Lung (tissue), 12 donors: ENCODE results near the gene MRNIP. TPM values are rescaled to one million over a fixed set of nuclear protein-coding genes. Genes with fewer than 3 reads are reported as not detected.

Experiments
- ATAC-seq: fragments of 200-7000 bp; cut with Tn5 transposase; one replicate; pipeline ENCODE4 v1.9.1; 2020; ENCODE audit warnings: moderate number of reproducible peaks; ENCODE audit not compliant: insufficient read depth, low FRiP score
- DNase-seq, 3 donors: peaks; one replicate each; pipeline ENCODE4 v3.0.0-alpha.2; 2013 to 2017
- H3K27ac ChIP-seq, 2 donors: one replicate each; pipeline ENCODE4 v1.5.1; 2013; ENCODE audit warnings: mild to moderate bottlenecking in 2 of 2, moderate library complexity in 2 of 2, control low read depth in 1 of 2, inconsistent platforms in 1 of 2, low read depth in 1 of 2, low read length in 1 of 2
- H3K27me3 ChIP-seq, 3 donors: one replicate each; pipeline ENCODE4 v1.5.1; 2013; ENCODE audit warnings: low read length in 2 of 3; ENCODE audit not compliant: control insufficient read depth in 3 of 3, insufficient read depth in 3 of 3
- H3K36me3 ChIP-seq, 4 donors: one replicate each; pipeline ENCODE4 v1.5.1; 2013; ENCODE audit warnings: low read length in 4 of 4, mild to moderate bottlenecking in 1 of 4, moderate library complexity in 1 of 4; ENCODE audit not compliant: control insufficient read depth in 4 of 4, insufficient read depth in 4 of 4
- H3K4me1 ChIP-seq, 5 donors: one replicate each; pipeline ENCODE4 v1.5.1; 2013; ENCODE audit warnings: low read length in 5 of 5, mild to moderate bottlenecking in 2 of 5, moderate library complexity in 1 of 5; ENCODE audit not compliant: control insufficient read depth in 5 of 5, insufficient read depth in 5 of 5
- H3K4me3 ChIP-seq: one replicate; pipeline ENCODE4 v1.5.1; 2013; ENCODE audit warnings: mild to moderate bottlenecking, control low read depth, moderate library complexity
- H3K9ac ChIP-seq, 2 donors: one replicate each; pipeline ENCODE4 v1.5.1; 2013; ENCODE audit warnings: low read length in 2 of 2, control low read depth in 1 of 2; ENCODE audit not compliant: insufficient read depth in 1 of 2
- H3K9me3 ChIP-seq, 4 donors: one replicate each; pipeline ENCODE4 v1.5.1; 2013; ENCODE audit warnings: low read length in 3 of 4, mild to moderate bottlenecking in 1 of 4, moderate library complexity in 1 of 4; ENCODE audit not compliant: control insufficient read depth in 4 of 4, insufficient read depth in 3 of 4
- WGBS, 2 donors: extraction: QIAGEN DNeasy Blood & Tissue Kit; methylation state at CpG; one replicate each; pipeline ENCODE4 v1.1.7; 2013; 5-methylcytosine and 5-hydroxymethylcytosine counted together
- polyA plus RNA-seq, 2 donors: library from polyadenylated mRNA; stranded (reverse); fragments of 200-250 nt; gene quantifications; one replicate each; pipeline ENCODE4 v1.2.1, GENCODE V29; 2013
- total RNA-seq, 2 donors: library from RNA; depleted of rRNA in 1 of 2; stranded (reverse); fragments of >200 nt in 1 of 2; gene quantifications; one replicate each; pipeline ENCODE4 v1.2.1, GENCODE V29; 2014 to 2021
- TF ChIP-seq, protein P1 (sequence below): IDR thresholded peaks from 2 replicates; pipeline ENCODE4 v1.5.1; 2012; ENCODE audit warnings: mild to moderate bottlenecking; ENCODE audit errors: control extremely low read depth, extremely low read depth
- donor health status: control.
- donor health status: control.
- donor health status: Bipolar disorder and iron deficiency.
- donor health status: healthy.
- donor health status: DM: yes; HTN: yes; CAD: no.

Gene MRNIP
- total and polyA plus RNA-seq, 4 donors, result 15.4 to 51.0 (median 35.4) TPM

DNA sequence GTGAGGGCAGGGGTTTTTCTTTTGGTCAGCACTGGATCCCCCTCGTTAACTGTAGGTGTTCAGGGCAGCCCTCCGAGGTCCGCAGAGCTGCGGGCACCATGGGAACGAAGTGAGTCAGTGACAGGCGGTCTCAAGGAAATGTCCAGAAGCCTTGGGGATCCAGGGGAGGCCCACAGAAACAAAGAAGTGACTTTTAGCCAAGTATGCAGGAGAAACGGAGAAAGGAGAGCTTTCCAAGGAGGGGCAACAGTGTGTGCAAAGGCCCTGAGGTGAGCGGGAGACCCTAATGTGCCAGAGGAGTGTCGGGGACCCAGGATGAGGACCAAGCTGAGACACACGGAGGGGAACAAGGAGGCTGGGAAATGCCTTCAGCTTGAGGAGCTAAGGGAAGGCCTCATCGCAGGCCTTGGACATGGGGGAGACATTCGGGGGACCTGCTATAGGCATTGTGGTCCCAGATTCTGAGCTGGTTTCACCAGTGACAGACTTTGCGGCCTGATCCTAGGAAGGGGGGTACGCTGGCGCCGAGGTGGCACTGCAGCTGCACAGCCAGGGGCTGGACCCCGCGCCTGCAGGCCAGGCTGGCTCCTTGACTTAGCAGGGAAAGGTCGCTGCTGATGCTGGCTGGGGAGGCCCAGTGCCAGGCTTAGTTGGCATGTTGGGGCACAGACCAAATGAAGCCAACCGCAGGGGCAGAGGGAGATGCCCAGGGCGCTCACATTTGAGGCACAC, 61.6 kb downstream of the MRNIP start:
- TF ChIP-seq, protein P1, sequence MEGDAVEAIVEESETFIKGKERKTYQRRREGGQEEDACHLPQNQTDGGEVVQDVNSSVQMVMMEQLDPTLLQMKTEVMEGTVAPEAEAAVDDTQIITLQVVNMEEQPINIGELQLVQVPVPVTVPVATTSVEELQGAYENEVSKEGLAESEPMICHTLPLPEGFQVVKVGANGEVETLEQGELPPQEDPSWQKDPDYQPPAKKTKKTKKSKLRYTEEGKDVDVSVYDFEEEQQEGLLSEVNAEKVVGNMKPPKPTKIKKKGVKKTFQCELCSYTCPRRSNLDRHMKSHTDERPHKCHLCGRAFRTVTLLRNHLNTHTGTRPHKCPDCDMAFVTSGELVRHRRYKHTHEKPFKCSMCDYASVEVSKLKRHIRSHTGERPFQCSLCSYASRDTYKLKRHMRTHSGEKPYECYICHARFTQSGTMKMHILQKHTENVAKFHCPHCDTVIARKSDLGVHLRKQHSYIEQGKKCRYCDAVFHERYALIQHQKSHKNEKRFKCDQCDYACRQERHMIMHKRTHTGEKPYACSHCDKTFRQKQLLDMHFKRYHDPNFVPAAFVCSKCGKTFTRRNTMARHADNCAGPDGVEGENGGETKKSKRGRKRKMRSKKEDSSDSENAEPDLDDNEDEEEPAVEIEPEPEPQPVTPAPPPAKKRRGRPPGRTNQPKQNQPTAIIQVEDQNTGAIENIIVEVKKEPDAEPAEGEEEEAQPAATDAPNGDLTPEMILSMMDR, result no peak
- no peak overlapping the region for H3K4me3 ChIP-seq
- H3K4me1 ChIP-seq, result peaks cover 3 to 44% (median 7%) of the 10 kb centered on the region in 5 donors
- DNase-seq (no peak), ATAC-seq (no peak)
- H3K36me3 ChIP-seq, result peaks cover 0 to 39% (median 19%) of the 10 kb centered on the region in 4 donors
- H3K27ac ChIP-seq, result peak overlapping the region in 1 of 2 donors; percentile 77
- WGBS, 2 donors, result 92% methylated on average over 21 of the region's 21 CpGs
- no peaks in the 10 kb centered on the region for H3K9me3 ChIP-seq
- no peak overlapping the region for H3K9ac ChIP-seq
- H3K27me3 ChIP-seq, result no peaks in the 10 kb centered on the region

- Histone ChIP-seq H3K4me1 (peaks cover 3 to 51% (median 7%) of the 10 kb centered on the region in 5 donors), H3K27ac (peak overlapping the region in 1 of 2 donors; percentile 85), H3K36me3 (peaks cover 0 to 36% (median 19%) of the 10 kb centered on the region in 4 donors), H3K27me3 (no peaks in the 10 kb centered on the region), H3K9ac (peak overlapping the region in 1 of 2 donors; percentile 11), H3K4me3 (peak overlapping the region; percentile 46), H3K9me3 (no peaks in the 10 kb centered on the region)
- ATAC-seq (peak; percentile 81), DNase-seq (peak; percentile 78 to 91 (median 86))
- 3% methylated on average over 85 to 113 of the region's 113 CpGs for WGBS, 2 donors
- TF ChIP-seq, protein P1, result peak; percentile 76
Measured at GRCh38 chr5:179795863-179796833, 62.5 kb downstream of the MRNIP start.

GRCh38 chr5:179795049-179795862, 63.4 kb downstream of the MRNIP start:
- peak overlapping the region in 1 of 2 donors; percentile 85 for H3K27ac ChIP-seq

More at GRCh38 chr5:179795049-179795862, 63.4 kb downstream of the MRNIP start:
- ATAC-seq (peak; percentile 27), DNase-seq (peak in 1 of 3 donors; percentile 33)
- Histone ChIP-seq H3K36me3 (peaks cover 0 to 27% (median 19%) of the 10 kb centered on the region in 4 donors), H3K9ac (peak overlapping the region in 1 of 2 donors; percentile 11), H3K4me3 (peak overlapping the region; percentile 46), H3K9me3 (no peaks in the 10 kb centered on the region), H3K4me1 (peaks cover 3 to 51% (median 7%) of the 10 kb centered on the region in 5 donors), H3K27me3 (no peaks in the 10 kb centered on the region)
- TF ChIP-seq, protein P1, result no peak
- WGBS, 2 donors, result 8 to 12% methylated on average over 47 to 53 of the region's 53 CpGs
